OCI-LY3 (cell line): ENCODE data around the gene UQCRC1.

Source experiments
- EZH2phosphoT487 ChIP-seq: fragments of 200-600 bp; shearing (Covaris generic); IDR thresholded peaks from 2 replicates; pipeline ENCODE4 v1.6.1; 2018; ENCODE audit warnings: antibody characterized with exemption, mixed run types, low read depth
- TF ChIP-seq, protein P1 (sequence below): fragments of 200-600, 300-600 bp; sonication (generic); IDR thresholded peaks from 2 replicates; pipeline ENCODE4 v1.5.1; 2014; ENCODE audit warnings: antibody characterized with exemption, low read length, low read depth

DNA sequence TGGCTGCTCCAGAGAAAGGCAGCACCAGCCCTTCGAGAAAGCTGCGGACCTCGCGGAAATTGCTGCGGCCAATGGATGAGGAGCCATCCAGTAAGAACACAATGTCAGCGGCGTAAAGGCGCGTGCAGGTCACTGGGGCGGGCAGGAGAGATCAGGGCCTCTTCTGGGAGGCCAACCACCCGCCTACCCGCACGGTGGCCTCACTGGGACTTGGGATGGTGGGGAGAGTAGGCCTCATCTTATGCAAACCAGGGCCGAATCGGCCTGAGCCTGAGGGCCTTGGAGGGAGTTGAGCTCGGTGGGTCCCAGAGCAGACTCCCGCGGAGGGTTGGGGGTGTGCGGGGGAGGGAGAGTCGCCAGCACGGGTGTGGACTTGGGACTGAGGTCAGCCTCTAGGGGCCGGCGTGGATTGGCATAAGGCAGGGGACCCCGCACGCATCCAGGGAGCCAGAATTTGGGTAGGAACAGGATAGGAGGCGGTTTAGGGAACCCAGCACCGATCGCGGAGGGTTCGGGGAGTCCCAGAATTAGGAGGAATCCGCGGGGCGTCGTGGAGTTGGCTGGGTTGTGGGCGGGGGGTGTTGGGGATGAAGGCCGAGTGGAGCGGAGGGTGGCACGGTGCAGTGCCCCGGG, 14.9 kb downstream of the UQCRC1 start:
- TF ChIP-seq, protein P1, sequence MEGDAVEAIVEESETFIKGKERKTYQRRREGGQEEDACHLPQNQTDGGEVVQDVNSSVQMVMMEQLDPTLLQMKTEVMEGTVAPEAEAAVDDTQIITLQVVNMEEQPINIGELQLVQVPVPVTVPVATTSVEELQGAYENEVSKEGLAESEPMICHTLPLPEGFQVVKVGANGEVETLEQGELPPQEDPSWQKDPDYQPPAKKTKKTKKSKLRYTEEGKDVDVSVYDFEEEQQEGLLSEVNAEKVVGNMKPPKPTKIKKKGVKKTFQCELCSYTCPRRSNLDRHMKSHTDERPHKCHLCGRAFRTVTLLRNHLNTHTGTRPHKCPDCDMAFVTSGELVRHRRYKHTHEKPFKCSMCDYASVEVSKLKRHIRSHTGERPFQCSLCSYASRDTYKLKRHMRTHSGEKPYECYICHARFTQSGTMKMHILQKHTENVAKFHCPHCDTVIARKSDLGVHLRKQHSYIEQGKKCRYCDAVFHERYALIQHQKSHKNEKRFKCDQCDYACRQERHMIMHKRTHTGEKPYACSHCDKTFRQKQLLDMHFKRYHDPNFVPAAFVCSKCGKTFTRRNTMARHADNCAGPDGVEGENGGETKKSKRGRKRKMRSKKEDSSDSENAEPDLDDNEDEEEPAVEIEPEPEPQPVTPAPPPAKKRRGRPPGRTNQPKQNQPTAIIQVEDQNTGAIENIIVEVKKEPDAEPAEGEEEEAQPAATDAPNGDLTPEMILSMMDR = no peak
- TF ChIP-seq EZH2phosphoT487 = no peak
